B cell (primary cell): Measurements from ENCODE around the gene ETV6.

Source experiments
- CTCF ChIP-seq: fragments of 200-600 bp; IDR thresholded peaks from one replicate; pipeline ENCODE4 v1.8.0; 2022; ENCODE audit warnings: antibody characterized with exemption, mild to moderate bottlenecking
- EZH2 ChIP-seq: IDR thresholded peaks from 2 replicates; pipeline ENCODE4 v1.6.1; 2012; ENCODE audit warnings: borderline replicate concordance, low read depth, mild to moderate bottlenecking, moderate library complexity, low read length; ENCODE audit not compliant: insufficient read depth, poor library complexity, severe bottlenecking

GRCh38 chr12:11688379-11688778 lies 38.9 kb downstream of the ETV6 start:
- TF ChIP-seq CTCF (no peak), EZH2 (no peak)
